Activated CD4-positive, alpha-beta T cell treated with anti-CD3 and anti-CD28 coated beads, Interleukin-2, amount 50 U/mL, for 1 hour (primary cell): ENCODE measurements around the gene CERS1.
A peak's percentile ranks its signal among the peaks of the same experiment; 100 is the strongest.

Experiments
- DNase-seq: peaks from one replicate; pipeline ENCODE4 v3.0.0-alpha.2; 2020

Gene CERS1

GRCh38 chr19:18869023-18869618, 26.8 kb downstream of the CERS1 start:
- no peak for DNase-seq

- no peak for DNase-seq
Observed at GRCh38 chr19:18868380-18869022, 27.5 kb downstream of the CERS1 start.

GRCh38 chr19:18867751-18868150, 28.2 kb downstream of the CERS1 start:
- no peak for DNase-seq

GRCh38 chr19:18867199-18867598, 28.8 kb downstream of the CERS1 start:
- DNase-seq = no peak

- no peak for DNase-seq
Observed at GRCh38 chr19:18866800-18867123, 29.2 kb downstream of the CERS1 start.

- DNase-seq = peak; percentile 61
Observed at GRCh38 chr19:18865973-18866799, 29.8 kb downstream of the CERS1 start.

- DNase-seq = no peak
Observed at GRCh38 chr19:18865106-18865972, 30.6 kb downstream of the CERS1 start.

- no peak for DNase-seq
Observed at GRCh38 chr19:18863843-18864362, 32.1 kb downstream of the CERS1 start.

GRCh38 chr19:18862976-18863842, 32.7 kb downstream of the CERS1 start:
- no peak for DNase-seq

- no peak for DNase-seq
Observed at GRCh38 chr19:18861917-18862316, 34.0 kb downstream of the CERS1 start.

GRCh38 chr19:18861235-18861634, 34.7 kb downstream of the CERS1 start:
- no peak for DNase-seq

GRCh38 chr19:18860725-18861124, 35.2 kb downstream of the CERS1 start:
- DNase-seq = no peak

GRCh38 chr19:18860302-18860700, 35.7 kb downstream of the CERS1 start:
- DNase-seq = no peak

- no peak for DNase-seq
Observed at GRCh38 chr19:18859676-18860301, 36.2 kb downstream of the CERS1 start.

- no peak for DNase-seq
Observed at GRCh38 chr19:18858906-18859646, 36.9 kb downstream of the CERS1 start.

- DNase-seq = no peak
Observed at GRCh38 chr19:18857223-18857622, 38.7 kb downstream of the CERS1 start.

GRCh38 chr19:18856385-18857126, 39.4 kb downstream of the CERS1 start:
- no peak for DNase-seq

- no peak for DNase-seq
Observed at GRCh38 chr19:18855647-18856384, 40.1 kb downstream of the CERS1 start.

- no peak for DNase-seq
Observed at GRCh38 chr19:18854982-18855381, 41.0 kb downstream of the CERS1 start.
